HG03108 (cell line): Measurements from ENCODE around the gene LSMEM2.
A peak's percentile ranks its signal among the peaks of the same experiment; 100 is the strongest.

Experiments
- ATAC-seq: cut with Tn5 transposase; IDR thresholded peaks from one replicate; pipeline ENCODE4 v1.9.1; 2021; ENCODE audit warnings: moderate library complexity; ENCODE audit not compliant: unreplicated experiment

Gene LSMEM2

GRCh38 chr3:50319894-50320625, 41.2 kb downstream of the LSMEM2 start:
- ATAC-seq, result no peak

DNA sequence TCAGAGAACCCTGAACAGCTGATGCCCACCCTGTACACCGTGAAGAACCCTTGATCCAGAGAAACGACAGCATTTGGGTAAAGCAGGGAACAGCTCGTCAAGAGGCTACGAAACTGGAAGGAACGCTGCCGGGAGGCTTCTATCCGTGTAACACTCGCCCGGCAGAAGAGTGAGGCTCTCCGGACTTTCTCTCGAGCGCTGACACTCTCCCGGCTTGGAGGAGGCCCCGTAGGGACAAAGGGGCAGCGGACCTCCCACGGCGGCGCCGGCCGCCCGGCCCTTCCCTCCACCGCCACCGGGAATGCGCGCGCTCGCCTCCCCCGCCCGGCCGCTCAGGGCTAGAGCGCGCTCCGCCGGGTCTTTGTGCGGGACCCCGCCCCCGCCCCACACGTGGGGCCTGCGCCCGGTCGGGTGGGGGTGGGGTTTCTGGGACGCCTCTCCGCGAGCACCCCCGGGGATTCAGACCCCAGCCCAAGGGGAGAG, 42.0 kb downstream of the LSMEM2 start:
- peak; percentile 52 for ATAC-seq

- ATAC-seq, result peak; percentile 66
Measured at GRCh38 chr3:50321336-50322114, 42.6 kb downstream of the LSMEM2 start.

DNA sequence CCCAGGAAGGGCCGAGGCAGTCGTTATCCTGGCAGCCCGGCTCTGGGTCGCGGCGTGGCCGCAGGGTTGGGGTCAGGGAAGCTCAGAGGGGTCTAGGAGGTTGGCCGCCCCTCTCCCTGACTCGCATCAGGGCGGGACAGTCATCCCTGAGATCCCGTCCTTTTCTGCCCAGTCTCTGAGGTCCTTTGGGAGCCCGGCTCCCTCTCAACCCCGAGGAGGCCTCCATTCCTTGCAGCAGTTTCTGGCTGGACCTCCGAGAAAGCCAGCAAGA, 43.2 kb downstream of the LSMEM2 start:
- no peak for ATAC-seq

DNA sequence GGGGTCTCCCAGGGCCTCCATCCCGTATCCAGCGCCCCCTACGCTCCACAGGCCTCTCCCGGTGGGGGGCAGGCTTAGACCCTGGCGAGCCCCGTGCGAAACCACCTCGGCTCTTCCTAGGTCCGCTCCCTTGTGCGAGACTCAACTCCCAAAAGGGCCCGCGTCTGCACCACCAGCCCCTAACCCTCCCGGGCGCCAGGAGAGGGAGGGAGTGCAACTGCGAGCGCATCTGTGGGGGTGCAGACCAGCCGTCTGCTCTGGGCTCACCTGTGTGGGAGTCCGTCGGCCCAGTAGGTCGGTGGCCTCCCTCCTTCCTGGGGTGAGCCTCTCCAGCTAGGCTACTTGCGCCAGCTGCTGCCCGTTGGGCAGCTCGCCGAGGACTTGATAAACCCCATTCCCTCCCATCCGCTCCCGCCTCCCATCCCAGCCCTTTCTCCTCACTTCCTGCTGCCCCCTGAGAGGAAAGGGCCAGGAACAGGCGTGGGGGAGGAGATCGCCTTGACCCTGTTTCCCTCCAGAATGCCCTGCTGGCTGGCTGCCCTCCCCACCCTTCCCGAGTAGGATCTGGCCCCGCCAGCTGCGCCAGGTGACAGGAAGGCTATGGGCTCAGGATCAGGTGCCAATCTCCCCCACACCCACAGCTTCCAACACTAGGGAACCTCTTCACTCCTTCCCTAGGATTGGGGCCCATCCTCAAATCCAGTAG, 43.7 kb downstream of the LSMEM2 start, which contains the start of gene HYAL2:
TSS of gene HYAL2 (minus strand) at position 360 of the 706 bp plus-strand sequence. CDS start 2,256 bp downstream, outside the sequence.
- ATAC-seq, result no peak

DNA sequence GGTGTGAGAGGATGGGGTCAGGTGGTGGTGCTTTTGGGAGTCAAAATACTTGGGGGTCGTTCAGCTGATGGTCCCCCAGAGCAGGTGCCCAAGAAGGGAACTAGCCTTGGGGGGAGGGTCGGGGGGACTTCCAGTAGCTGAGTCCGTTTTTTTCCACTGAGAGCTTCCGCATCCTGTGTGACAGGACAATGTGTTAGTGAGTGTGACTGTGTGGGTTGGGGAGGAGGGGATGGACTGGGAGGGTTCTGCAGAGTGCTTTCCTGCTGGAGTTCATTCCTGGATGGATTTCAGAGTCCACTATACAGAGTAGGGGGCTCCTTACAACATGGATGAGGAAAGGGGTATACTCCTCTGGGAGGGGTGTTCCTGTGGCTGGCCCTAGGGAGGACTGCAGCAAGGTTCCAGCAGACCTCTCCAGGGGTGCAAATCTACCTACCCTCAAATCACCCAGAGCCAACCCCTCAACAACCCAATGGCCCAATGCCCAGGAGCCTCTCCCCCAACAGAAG, 44.3 kb downstream of the LSMEM2 start:
- ATAC-seq, result no peak

DNA sequence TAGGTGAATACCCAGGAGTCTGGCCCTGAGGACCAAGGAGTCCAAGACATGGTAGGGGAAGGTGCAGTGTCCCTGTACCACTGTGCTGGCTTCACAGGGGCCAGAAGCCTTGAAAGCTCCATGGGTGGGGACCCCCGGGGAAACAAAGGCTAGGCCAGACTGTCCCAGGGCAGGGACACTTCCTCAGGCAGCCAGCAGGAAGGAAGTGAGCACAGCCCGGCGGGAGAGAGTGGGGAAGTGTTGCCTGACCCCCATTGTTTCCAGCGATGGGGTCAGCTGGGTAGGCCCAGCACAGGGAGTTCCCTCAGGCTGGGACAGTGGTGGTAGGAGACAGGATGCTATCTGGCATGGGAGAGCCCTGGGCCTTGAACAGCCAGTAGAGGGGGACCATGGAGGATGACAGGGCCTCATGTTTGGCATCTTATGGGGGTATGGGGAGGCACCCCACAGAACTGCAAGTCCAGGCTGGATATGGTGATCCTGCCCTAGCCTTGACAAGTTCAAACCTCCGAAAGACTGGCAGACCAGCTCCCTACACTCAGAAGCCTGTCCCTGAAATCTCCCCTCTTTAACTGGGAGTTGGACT, 44.8 kb downstream of the LSMEM2 start:
- no peak for ATAC-seq

- no peak for ATAC-seq
Measured at GRCh38 chr3:50324351-50325112, 45.6 kb downstream of the LSMEM2 start.

DNA sequence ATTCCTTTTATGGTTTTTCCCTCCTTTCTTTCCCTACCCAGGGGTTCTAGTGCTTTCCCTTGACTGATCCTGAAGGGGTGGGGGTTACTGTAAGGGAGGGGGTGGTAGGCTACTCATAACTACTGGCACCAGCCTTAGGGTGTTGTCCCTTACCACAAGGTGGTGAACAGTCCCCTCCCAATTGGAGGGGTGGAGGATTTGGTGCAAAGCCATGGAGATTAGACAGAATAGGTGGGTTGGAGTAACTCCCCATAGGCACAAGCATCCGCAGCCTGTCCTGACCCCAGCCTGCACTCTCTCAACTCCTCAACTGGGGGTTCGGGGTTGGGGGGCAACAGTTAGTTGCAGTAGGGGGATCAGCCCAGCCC, 46.2 kb downstream of the LSMEM2 start:
- no peak for ATAC-seq

DNA sequence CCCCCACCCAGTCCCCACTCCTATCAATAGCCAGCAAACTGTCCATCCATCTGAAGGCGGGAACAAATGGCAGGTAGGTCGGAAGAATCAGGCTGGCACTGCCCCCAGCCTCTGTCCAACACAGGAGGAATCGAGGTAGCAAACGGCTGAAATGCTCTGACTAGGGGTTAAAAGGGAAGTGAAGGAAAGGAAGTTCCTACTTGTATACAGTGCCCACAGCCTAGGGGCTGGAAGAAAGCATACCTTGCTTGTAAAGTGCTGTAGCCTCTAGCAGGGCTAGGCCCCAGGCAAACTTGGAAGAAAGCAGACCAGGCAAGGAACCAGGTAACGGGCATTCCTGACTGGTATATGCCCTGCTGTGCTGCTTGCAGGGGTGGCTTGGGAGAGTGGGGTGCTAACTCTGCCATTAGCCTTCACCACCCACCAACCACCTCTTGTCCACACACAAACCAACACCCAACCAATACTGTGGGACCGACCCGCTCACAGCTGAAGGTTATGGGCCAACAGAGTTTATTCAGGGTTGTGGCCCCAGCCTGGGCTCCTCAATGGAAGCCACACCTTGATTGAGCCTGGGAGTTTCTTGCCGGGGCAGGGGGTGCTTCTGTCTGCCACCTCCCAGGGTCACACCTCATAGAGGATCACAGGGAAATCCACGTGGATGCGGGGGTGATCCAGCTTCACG, 46.8 kb downstream of the LSMEM2 start:
- no peak for ATAC-seq

DNA sequence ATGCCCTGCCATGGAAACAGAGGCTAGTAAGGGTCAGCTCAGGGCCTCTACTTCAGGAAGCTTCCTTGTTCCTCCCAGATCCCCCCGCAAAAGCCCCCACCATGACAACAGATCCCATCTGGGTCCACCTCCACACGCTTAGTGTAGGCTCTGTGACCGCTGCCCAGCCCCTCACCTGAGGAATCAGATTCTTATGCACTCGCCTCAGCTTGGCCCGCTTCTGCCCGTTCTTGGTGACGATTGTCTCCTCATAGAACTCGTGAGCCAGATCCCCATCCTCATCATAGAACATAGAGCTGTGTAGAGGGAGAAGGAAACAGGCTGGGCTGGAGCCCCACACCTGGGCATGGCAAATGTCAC, 47.3 kb downstream of the LSMEM2 start:
- no peak for ATAC-seq

DNA sequence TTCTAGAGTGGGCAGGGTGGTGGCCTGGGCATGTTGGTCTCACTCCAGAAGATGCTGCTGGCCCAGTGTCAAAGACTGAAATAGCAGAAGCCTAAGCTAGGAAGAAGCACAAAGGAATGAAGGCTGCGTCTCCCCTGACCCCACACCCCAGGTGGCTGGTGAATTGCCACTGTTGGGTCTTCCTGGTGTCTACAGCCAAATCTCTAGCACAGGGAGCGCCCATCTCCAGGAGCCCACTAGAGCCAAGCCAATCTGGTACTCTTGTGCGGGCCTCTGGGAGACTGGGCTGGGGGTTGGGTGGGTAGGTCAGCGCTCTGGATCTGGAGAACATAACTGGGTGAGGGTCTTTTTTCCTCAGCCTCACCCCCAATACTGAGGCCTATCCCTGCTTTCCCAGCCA, 48.2 kb downstream of the LSMEM2 start:
- no peak for ATAC-seq

DNA sequence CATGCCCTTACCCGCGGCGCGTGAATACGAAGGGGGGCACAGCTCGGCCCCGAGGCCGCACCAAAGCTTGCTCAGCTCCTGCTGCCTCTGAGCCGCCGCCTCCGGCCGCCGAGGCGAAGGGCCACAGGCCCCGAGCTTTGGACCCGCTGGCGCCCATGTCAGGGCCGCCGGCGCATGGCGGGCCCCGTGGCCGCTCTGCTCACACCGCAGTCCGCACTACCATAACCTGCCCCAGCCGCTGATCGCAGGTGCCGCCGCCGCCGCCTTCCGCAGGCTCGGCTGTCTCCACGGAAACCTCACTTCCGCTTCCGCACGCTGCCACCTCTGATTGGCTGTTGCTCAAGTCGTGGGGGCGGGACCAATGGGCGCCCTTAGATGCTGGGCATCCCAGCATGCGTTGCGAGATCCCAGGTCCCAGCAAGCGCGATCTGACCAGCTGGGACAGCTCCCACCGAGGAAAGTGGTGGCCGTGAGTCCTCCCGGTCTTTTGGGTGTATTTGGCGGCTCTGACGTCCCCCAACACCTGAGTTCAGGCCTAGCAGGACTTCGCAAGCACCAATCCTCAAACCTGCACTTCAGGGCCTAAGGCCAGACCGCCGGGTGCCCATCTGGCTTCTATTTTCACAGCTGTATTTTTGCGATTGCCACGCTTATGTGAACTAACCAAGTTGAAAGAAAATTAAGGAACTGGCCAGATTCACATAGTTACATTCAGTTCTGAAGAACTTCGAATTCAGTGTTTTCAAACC, 49.2 kb downstream of the LSMEM2 start, which contains the start of gene TUSC2:
TSS of gene TUSC2 (minus strand) at position 281 of the 749 bp plus-strand sequence. CDS start at position 157, 124 bp downstream.
- ATAC-seq, result peak; percentile 80

DNA sequence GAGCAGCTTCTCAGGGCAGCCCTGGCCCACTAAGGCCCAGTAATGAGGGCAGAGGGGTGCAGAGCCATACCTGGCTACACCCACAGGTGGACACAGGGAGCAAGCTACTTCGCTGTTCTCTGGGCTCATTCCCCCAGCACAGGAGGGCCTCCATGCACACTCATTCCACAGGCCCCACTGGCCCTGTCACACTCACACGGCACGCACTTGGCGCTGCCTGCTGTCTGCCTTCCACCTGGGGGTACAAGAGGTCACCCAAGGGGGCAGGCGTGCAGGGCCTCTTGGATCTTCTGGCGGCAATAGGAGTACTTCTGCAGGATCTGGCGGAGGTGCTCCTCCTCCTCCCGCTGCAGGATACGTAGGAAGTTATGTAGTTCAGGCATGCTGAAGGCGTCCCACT, 51.4 kb downstream of the LSMEM2 start:
- ATAC-seq, result no peak

GRCh38 chr3:50331364-50331907, 52.5 kb downstream of the LSMEM2 start:
- ATAC-seq, result no peak

DNA sequence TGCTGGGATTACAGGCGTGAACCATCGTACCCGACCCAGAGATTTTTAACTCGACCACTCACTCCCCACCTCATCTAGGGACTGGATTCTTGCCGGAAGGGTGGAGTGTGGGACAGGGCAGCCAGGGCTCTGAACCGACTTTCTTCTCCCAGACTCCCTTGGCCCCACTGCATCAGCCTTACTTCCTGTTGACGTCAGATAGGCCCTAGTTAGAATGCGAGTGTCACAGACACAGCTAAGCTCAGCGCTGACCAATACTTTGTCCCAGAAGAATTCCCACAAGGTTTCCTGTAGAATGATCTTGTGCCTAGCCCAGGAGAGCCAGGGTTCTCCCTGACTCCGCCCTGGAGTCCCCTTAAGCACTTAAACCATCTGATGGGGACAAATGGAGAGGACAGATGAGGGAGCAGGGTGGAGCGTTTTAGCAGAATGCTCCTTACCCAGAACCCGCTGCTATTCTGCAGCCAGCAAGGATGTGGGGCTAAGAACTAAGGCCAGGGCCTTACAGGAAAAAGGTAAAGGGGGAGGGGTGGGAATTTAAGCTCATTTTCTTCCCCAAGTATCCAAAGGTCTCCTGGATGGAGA, 54.9 kb downstream of the LSMEM2 start:
- ATAC-seq, result no peak

- ATAC-seq, result no peak
Measured at GRCh38 chr3:50334339-50335075, 55.6 kb downstream of the LSMEM2 start.
